Measurements from ENCODE around the gene FMO2.
A peak's percentile ranks its signal among the peaks of the same experiment; 100 is the strongest.

FMO2 gene, protein sequence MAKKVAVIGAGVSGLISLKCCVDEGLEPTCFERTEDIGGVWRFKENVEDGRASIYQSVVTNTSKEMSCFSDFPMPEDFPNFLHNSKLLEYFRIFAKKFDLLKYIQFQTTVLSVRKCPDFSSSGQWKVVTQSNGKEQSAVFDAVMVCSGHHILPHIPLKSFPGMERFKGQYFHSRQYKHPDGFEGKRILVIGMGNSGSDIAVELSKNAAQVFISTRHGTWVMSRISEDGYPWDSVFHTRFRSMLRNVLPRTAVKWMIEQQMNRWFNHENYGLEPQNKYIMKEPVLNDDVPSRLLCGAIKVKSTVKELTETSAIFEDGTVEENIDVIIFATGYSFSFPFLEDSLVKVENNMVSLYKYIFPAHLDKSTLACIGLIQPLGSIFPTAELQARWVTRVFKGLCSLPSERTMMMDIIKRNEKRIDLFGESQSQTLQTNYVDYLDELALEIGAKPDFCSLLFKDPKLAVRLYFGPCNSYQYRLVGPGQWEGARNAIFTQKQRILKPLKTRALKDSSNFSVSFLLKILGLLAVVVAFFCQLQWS

GRCh38 chr1:171185091-171185490 lies at the start of gene FMO2:
Gene FMO2 (plus strand): TSS chr1:171185300. CDS start chr1:171185714, 414 bp downstream.
- DNase-seq (ENCODE audit: low read depth, low spot score), result no peak

GRCh38 chr1:171137580-171137979 lies 47.5 kb upstream of the FMO2 start:
- DNase-seq (ENCODE audit: low read depth, low spot score), result no peak
- H3K27ac ChIP-seq, result no peak overlapping the region

More at GRCh38 chr1:171185091-171185490, at the start of gene FMO2:
- H3K27ac ChIP-seq, result no peak within 1 kb of the TSS

DNA sequence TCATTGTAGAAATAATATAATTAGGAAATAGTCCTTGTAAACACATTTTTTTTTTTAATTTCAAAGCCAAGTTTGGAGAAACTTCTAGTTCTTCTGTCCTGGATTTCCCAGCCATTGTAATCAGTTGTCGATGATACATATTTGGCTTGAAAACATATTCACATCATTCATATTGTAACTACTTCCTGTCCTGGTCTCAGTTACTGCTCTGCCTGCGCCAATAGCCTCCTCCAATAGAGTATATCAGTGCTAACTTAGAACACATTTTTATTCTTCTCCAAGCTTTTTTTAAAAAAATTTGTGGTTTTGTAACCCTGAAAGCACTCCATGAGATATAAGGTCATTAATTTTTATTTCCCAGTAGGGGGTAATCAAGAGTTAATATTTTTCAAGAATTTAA lies 46.1 kb upstream of the FMO2 start:
- no peak for DNase-seq (ENCODE audit: low read depth, low spot score)
- no peak overlapping the region for H3K27ac ChIP-seq

- no peak for DNase-seq (ENCODE audit: low read depth, low spot score)
- no peak overlapping the region for H3K27ac ChIP-seq
Observed at GRCh38 chr1:171139890-171140289, 45.2 kb upstream of the FMO2 start.

DNA sequence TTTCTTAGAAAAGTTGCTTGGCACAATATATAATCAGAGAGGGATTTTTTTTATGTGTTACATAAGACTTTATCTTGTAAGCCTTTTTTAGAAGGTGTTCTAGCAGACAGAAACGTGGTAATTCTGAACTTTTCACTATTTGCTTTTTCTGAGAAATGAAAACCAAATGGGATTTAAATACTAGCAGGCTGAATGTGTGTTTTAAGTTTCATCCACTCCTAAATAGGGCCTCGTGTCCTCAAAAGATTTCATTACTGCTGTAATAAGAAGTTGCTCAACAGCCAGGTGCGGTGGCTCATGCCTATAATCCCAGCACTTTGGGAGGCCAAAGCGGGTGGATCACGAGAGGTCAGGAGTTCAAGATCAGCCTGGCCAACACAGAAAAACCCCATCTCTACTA lies 44.7 kb upstream of the FMO2 start:
- DNase-seq (ENCODE audit: low read depth, low spot score), result no peak
- no peak overlapping the region for H3K27ac ChIP-seq

DNA sequence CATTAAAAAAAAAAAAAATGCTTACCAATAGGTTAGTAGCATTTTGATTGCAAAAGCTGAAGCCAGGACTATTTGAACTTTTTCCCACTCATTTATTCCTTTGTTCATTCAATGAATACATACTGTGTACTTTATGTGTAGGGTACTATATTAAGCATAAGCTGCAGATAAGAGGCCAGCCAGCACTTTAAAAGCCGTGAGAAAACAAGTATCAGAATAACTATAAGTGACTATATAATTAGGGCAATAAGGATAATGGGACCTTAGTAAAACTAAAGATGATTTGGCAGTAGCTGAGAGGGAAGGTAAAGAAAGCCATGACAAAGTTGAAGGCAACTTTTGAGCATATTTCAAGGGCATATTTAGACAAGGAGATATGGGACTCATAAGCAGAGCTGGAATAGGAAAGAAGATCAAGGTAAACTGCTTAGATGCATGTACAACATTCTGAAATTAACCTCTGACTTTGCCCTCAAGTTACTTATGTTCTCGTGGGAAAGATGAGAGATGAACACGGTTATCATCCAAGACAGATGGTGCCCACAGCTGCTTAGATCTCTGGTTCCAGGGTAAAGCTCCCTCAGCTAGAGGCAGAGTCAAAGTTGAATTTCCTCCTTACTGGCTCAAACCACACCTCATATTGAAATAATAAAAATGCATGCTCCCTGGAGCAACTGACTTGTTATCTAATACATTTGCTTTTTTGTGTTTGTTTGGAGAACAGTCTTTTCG lies 44.0 kb upstream of the FMO2 start:
- DNase-seq (ENCODE audit: low read depth, low spot score), result no peak
- no peak overlapping the region for H3K27ac ChIP-seq

GRCh38 chr1:171141688-171142415 lies 43.2 kb upstream of the FMO2 start:
- DNase-seq (ENCODE audit: low read depth, low spot score), result no peak

DNA sequence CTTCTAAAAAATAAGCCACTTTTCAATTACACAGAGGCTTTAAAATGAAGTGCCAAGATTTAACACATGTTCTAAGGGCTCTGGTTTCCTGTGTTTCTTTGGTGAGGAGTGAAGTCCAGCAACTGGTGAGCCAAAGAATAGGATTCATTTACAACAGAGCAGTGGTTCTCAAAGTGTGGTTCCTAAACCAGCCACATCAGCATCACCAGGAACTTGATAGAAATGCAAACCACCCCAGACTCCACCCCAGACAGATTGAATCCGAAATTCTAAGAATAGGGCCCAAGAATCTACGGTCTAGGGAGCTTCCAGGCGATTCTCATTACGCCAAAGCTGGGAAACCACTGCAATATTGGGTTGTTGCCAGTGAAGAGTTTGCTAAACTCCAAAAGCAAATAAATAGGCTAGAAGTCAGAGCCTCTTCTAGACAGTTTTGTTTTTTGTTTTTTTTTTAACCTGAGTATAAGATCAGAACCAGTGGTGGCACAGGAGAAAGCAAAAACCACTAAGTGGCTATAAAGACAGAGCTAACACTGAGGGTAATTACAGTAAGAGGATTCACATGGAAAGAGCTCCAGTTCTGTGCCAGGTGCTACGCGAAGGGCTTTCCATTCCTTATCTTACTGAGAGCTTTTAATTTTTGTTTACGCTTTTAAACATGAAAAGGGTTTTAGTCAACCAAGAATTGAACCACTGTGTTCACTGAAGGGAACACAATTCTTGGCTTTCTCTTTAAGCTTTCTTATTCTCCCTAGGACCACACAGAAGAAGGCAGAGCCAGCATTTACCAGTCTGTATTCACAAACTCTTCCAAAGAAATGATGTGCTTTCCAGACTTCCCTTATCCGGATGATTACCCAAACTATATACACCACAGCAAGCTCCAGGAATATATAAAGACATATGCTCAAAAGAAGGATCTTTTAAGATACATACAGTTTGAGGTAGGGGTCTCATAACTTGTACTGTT lies 42.4 kb upstream of the FMO2 start:
- no peak overlapping the region for H3K27ac ChIP-seq
- no peak for DNase-seq (ENCODE audit: low read depth, low spot score)

More at GRCh38 chr1:171141688-171142415, 43.2 kb upstream of the FMO2 start:
- H3K27ac ChIP-seq, result no peak overlapping the region

DNA sequence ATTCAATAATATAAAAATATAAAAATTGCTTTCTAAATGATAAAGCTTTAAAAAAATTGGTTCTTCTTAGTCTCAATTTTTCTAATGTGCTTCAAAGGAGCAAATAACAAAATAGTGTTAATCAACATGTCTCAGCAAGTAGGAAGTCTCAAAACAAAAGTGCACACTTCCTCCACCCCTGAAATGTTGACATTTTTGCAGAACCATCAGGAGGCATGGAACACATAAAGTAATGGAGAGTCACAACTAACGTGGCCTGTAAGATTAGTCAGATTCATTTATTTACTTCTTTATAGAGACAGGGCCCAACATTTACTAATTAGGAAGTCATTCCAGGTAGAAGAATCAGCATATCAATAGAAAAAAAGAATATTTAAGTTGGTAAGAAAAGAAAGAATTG lies 34.9 kb upstream of the FMO2 start:
- DNase-seq (ENCODE audit: low read depth, low spot score), result no peak
- H3K27ac ChIP-seq, result no peak overlapping the region

- no peak overlapping the region for H3K27ac ChIP-seq
- DNase-seq (ENCODE audit: low read depth, low spot score), result no peak
Observed at GRCh38 chr1:171152549-171152948, 32.6 kb upstream of the FMO2 start.

DNA sequence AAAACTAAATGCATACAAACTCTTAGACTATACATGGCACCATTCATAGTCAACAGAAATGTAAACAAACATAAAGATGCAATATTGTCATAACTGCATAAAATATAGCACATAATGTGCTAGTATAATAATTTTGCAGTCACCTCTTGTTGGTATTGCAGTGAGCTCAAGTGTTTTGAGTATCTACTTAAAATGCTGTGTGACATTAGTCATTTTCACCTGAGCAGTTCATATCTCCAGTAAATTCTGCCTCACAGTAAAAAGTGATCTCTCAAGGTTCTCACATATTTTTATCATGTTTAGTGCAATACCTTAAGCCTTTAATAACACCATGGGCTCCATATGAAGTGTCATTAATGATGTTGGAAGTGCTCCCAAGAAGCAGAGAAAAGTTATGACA lies 29.6 kb upstream of the FMO2 start:
- no peak for DNase-seq (ENCODE audit: low read depth, low spot score)
- H3K27ac ChIP-seq, result no peak overlapping the region

- DNase-seq (ENCODE audit: low read depth, low spot score), result no peak
Observed at GRCh38 chr1:171158096-171158495, 27.0 kb upstream of the FMO2 start.

DNA sequence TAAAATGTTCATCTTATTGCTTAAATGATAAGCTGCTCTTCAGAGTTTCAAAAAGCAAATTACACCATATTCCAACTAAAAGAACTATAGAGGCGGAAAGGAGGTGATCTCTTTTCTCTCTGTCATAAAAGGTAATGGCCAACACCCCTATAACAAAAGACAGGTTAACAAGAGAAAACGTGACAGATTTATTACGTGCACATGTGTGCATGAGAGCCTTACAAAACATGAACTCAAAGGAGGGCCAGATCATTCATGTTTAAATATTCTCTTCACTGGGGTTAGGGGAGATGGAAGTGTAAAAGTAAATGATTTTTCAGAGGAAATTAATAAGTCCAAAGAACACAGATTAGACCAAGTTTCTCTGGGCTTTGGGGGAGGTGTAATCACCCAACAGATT lies 26.5 kb upstream of the FMO2 start:
- H3K27ac ChIP-seq, result no peak overlapping the region
- DNase-seq (ENCODE audit: low read depth, low spot score), result no peak

More at GRCh38 chr1:171158096-171158495, 27.0 kb upstream of the FMO2 start:
- H3K27ac ChIP-seq, result no peak overlapping the region

- H3K27ac ChIP-seq, result no peak overlapping the region
- no peak for DNase-seq (ENCODE audit: low read depth, low spot score)
Observed at GRCh38 chr1:171159148-171159547, 26.0 kb upstream of the FMO2 start.

- H3K27ac ChIP-seq, result peak overlapping the region; percentile 19
- no peak for DNase-seq (ENCODE audit: low read depth, low spot score)
Observed at GRCh38 chr1:171160211-171160610, 24.9 kb upstream of the FMO2 start.

DNA sequence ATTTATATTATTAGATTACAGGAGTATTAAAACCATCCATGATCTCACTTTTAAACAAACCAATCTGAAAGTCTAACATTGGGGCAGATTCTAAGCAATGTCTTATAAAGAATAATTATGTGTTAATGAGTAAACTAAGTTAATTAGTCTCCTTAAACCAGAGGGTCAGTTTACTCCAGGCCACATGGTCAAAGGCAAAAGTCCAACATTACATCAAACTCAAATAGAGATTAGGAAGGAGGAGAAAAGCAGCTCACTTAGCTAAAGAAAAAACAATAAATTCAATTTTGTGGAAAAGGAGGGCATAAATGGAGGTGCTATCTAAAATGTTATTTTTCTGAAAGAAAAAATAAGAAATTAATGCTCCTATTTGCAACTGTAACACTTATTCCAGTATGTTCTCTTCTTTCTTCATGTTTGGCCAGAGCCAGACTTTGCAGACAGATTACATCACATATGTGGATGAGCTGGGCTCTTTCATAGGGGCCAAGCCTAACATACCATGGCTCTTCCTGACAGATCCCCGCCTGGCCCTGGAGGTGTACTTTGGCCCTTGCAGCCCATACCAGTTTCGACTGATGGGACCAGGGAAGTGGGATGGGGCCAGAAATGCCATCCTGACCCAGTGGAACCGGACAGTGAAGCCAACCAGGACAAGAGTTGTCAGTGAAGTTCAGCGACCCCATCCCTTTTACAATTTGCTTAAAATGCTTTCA lies 24.3 kb upstream of the FMO2 start:
- DNase-seq (ENCODE audit: low read depth, low spot score), result no peak
- peak overlapping the region; percentile 19 for H3K27ac ChIP-seq

DNA sequence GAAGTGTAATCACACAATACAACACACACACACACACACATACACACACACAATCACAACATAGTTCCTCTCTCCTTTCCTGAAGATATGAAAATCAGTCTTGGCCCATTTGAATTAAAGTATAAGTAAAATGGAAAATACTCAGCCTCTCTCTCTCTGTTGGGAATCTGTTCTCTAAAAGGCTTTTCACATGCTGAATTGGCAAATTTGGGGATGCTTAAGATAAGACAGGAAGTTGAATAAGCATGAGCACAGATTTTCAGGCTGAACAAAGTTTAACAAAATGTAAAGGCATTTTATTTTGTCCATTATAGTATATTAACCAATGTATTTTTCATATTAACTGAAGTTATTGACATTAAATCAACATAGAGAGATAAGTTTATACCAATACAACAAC lies 23.7 kb upstream of the FMO2 start:
- peak overlapping the region; percentile 19 for H3K27ac ChIP-seq
- no peak for DNase-seq (ENCODE audit: low read depth, low spot score)

DNA sequence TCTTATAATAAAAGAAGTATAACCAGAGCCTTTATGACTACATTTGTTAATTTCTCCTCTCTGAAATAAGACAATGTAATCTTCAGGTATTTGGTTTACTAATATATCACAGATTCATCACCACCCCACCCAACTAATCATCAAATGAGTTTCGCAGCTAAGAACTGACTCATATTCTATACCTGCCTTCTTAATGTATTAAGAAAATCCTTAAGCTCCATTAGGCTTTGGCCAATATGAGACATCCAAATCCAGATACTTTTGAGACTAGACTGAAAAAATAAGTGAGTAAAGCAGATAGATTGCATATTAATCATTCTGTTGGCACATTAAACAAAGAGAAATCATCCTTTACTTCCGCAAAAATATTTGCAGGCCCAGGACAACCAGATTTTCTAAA lies 18.7 kb upstream of the FMO2 start:
- DNase-seq (ENCODE audit: low read depth, low spot score), result peak; percentile 79
- H3K27ac ChIP-seq, result peak overlapping the region; percentile 85

DNA sequence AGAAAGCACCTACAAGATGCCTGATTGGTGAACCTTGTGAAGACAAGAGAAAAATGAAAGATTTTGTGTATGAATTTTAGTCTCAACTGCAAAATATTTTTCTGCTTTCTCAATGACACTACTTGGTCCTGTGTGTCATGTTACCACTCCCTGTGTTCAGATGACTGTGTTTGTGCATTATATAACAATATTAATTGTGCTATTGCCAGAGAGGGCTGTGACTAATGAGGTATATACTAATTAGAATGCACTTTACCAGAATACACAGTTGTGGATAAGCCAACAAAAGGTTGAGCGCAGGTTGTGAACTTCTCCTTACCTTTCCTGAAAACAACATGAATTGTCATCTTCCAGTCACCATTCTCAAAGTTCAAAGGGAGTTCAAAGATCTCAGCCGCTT lies 17.3 kb upstream of the FMO2 start:
- H3K27ac ChIP-seq, result peak overlapping the region; percentile 85
- peak; percentile 12 for DNase-seq (ENCODE audit: low read depth, low spot score)

Data from epithelial cell of prostate (primary cell).